ENCODE results near the gene NDUFB5. TPM values are rescaled to one million over a fixed set of nuclear protein-coding genes. Genes with fewer than 3 reads are reported as not detected.
A peak's percentile ranks its signal among the peaks of the same experiment; 100 is the strongest.

NDUFB5 gene
- total RNA-seq: 86.7 and 122 TPM in 2 replicates

GRCh38 chr3:179604321-179605078 is at the start of gene NDUFB5, which contains the start of gene MRPL47:
Gene NDUFB5, plus strand, starts transcription at chr3:179604794. Its CDS starts 22 bp downstream, at chr3:179604816.
Gene MRPL47, minus strand, starts transcription at chr3:179604638. Its CDS starts 14 bp downstream, at chr3:179604624.
- peak; percentile 98 for DNase-seq (ENCODE audit: low read depth in 2 of 2)

GRCh38 chr3:179558742-179559364 is 45.7 kb upstream of the NDUFB5 start:
- DNase-seq (ENCODE audit: low read depth in 2 of 2): peak; percentile 83 to 88

- no peak for DNase-seq (ENCODE audit: low read depth in 2 of 2)
Observed at GRCh38 chr3:179560791-179561190, 43.8 kb upstream of the NDUFB5 start.

- DNase-seq (ENCODE audit: low read depth in 2 of 2): peak; percentile 98 to 99
Observed at GRCh38 chr3:179562591-179563270, 41.9 kb upstream of the NDUFB5 start, which contains the start of gene ACTL6A. Gene ACTL6A, plus strand, starts transcription at chr3:179562926. Its CDS starts 167 bp downstream, at chr3:179563093.

GRCh38 chr3:179563271-179563783 is 41.3 kb upstream of the NDUFB5 start:
- peak; percentile 66 to 85 for DNase-seq (ENCODE audit: low read depth in 2 of 2)

- peak in 1 of 2 donors; percentile 6 for DNase-seq (ENCODE audit: low read depth in 2 of 2)
Observed at GRCh38 chr3:179565496-179565895, 39.1 kb upstream of the NDUFB5 start.

GRCh38 chr3:179580992-179581391 is 23.6 kb upstream of the NDUFB5 start:
- DNase-seq (ENCODE audit: low read depth in 2 of 2): no peak

- DNase-seq (ENCODE audit: low read depth in 2 of 2): peak in 1 of 2 donors; percentile 75
Observed at GRCh38 chr3:179589143-179589542, 15.5 kb upstream of the NDUFB5 start.

- DNase-seq (ENCODE audit: low read depth in 2 of 2): no peak
Observed at GRCh38 chr3:179590669-179591068, 13.9 kb upstream of the NDUFB5 start.

- DNase-seq (ENCODE audit: low read depth in 2 of 2): no peak
Observed at GRCh38 chr3:179591313-179591712, 13.3 kb upstream of the NDUFB5 start.

GRCh38 chr3:179599531-179599930 is 5.1 kb upstream of the NDUFB5 start:
- DNase-seq (ENCODE audit: low read depth in 2 of 2): no peak

- DNase-seq (ENCODE audit: low read depth in 2 of 2): no peak
Observed at GRCh38 chr3:179603321-179603720, 1.3 kb upstream of the NDUFB5 start.

- peak; percentile 9 to 39 for DNase-seq (ENCODE audit: low read depth in 2 of 2)
Observed at GRCh38 chr3:179603831-179604230, 763 bp upstream of the NDUFB5 start.

- no peak for DNase-seq (ENCODE audit: low read depth in 2 of 2)
Observed at GRCh38 chr3:179606534-179607085, 2.0 kb downstream of the NDUFB5 start.

- DNase-seq (ENCODE audit: low read depth in 2 of 2): no peak
Observed at GRCh38 chr3:179608931-179609720, 4.5 kb downstream of the NDUFB5 start.

- no peak for DNase-seq (ENCODE audit: low read depth in 2 of 2)
Observed at GRCh38 chr3:179610066-179610465, 5.5 kb downstream of the NDUFB5 start.

- DNase-seq (ENCODE audit: low read depth in 2 of 2): peak in 1 of 2 donors; percentile 72
Observed at GRCh38 chr3:179613807-179614206, 9.2 kb downstream of the NDUFB5 start.

- DNase-seq (ENCODE audit: low read depth in 2 of 2): peak in 1 of 2 donors; percentile 51
Observed at GRCh38 chr3:179615458-179616173, 11.0 kb downstream of the NDUFB5 start.

GRCh38 chr3:179622023-179622422 is 17.4 kb downstream of the NDUFB5 start:
- DNase-seq (ENCODE audit: low read depth in 2 of 2): no peak

- DNase-seq (ENCODE audit: low read depth in 2 of 2): no peak
Observed at GRCh38 chr3:179624451-179624850, 19.9 kb downstream of the NDUFB5 start.
